Natural killer cell (primary cell): Measurements from ENCODE around the gene DYSF. TPM values are rescaled to one million over a fixed set of nuclear protein-coding genes. Genes with fewer than 3 reads are reported as not detected.

Experiments
- ATAC-seq, 3 donors: fragments of 150-1000 bp in 2 of 3; fragments of 200-7000 bp in 1 of 3; cut with Tn5 transposase; 1 replicate in 1 of 3; 2 replicates in 2 of 3; pipeline ENCODE4 v1.10.0; 2021; ENCODE audit warnings: mild to moderate bottlenecking in 2 of 3, moderate library complexity in 2 of 3
- DNase-seq, 2 donors: peaks; one replicate each; pipeline versions ENCODE4 v3.0.0 to v3.0.0-alpha.2; 2013 to 2021; ENCODE audit warnings: mixed read lengths in 1 of 2
- H3K27ac ChIP-seq: one replicate; pipeline ENCODE4 v1.5.1; 2013; ENCODE audit warnings: mild to moderate bottlenecking, low read length
- H3K27me3 ChIP-seq: one replicate; pipeline ENCODE4 v1.6.1; 2013; ENCODE audit warnings: low read length; ENCODE audit not compliant: control insufficient read depth, insufficient read depth
- H3K36me3 ChIP-seq: one replicate; pipeline ENCODE4 v1.6.1; 2013; ENCODE audit warnings: low read length; ENCODE audit not compliant: control insufficient read depth, insufficient read depth
- H3K4me1 ChIP-seq: one replicate; pipeline ENCODE4 v1.6.1; 2013; ENCODE audit warnings: low read length; ENCODE audit not compliant: control insufficient read depth, insufficient read depth
- H3K4me3 ChIP-seq: one replicate; pipeline ENCODE4 v1.5.1; 2013; ENCODE audit warnings: low read length
- H3K9me3 ChIP-seq: one replicate; pipeline ENCODE4 v1.6.1; 2013; ENCODE audit warnings: low read length; ENCODE audit not compliant: control insufficient read depth, insufficient read depth
- H3K27ac Mint-ChIP-seq, 2 donors: one replicate each; pipeline ENCODE4 v1.8.0; 2022; ENCODE audit warnings: mild to moderate bottlenecking in 2 of 2, mixed read lengths in 2 of 2, moderate library complexity in 1 of 2
- H3K27me3 Mint-ChIP-seq, 2 donors: one replicate each; pipeline ENCODE4 v1.8.0; 2022; ENCODE audit warnings: low read depth in 2 of 2, mixed read lengths in 2 of 2
- H3K36me3 Mint-ChIP-seq: one replicate; pipeline ENCODE4 v1.8.0; 2022; ENCODE audit warnings: mixed read lengths
- H3K4me1 Mint-ChIP-seq, 2 donors: one replicate each; pipeline ENCODE4 v1.8.0; 2022; ENCODE audit warnings: mixed read lengths in 2 of 2
- H3K4me3 Mint-ChIP-seq: one replicate; pipeline ENCODE4 v1.8.0; 2022; ENCODE audit warnings: mild to moderate bottlenecking, moderate library complexity, mixed read lengths
- H3K9me3 Mint-ChIP-seq, 2 donors: one replicate each; pipeline ENCODE4 v1.8.0; 2022; ENCODE audit warnings: mixed read lengths in 2 of 2
- WGBS: methylation state at CpG from one replicate; pipeline ENCODE4 v1.1.7; 2013; ENCODE audit warnings: missing lambda C conversion rate; ENCODE audit not compliant: insufficient coverage; 5-methylcytosine and 5-hydroxymethylcytosine counted together
- intact Hi-C: fragments of 100-400 bp; cut with micrococcal nuclease; formaldehyde crosslinking; loops from one replicate; pipeline ENCODE4 v1.14.2; 2022
- total RNA-seq, 4 donors: library from RNA; stranded (reverse); fragments of 120-200 nt in 1 of 4; gene quantifications; one replicate each; pipeline versions ENCODE4 v1.2.3 to v1.2.4, GENCODE V29; 2013 to 2022
- TF ChIP-seq, protein P1 (sequence below): fragments of 200-600 bp; IDR thresholded peaks from one replicate; pipeline ENCODE4 v1.8.0; 2022; ENCODE audit warnings: antibody characterized with exemption

The DYSF gene
- total RNA-seq, 3 donors from 2014 or later (not counting 1 experiment from before 2014, with no cell fraction given) = 11.4 to 19.5 (median 12.4) TPM

DNA sequence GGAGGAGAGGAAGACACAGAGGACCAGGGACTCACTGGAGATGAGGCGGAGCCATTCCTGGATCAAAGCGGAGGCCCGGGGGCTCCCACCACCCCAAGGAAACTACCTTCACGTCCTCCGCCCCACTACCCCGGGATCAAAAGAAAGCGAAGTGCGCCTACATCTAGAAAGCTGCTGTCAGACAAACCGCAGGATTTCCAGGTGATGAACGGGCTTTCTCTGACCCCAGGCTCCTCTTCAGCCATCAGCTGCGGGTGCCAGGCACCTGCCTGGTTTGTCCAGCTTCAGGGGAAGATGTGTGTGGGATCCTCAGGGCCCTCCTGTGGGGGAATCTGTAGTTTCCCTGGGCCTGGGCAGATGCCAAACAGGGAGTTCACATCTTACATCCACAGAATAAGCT lies 60.4 kb downstream of the DYSF start:
- Mint-ChIP-seq H3K9me3 (no peaks in the 10 kb centered on the region), H3K4me1 (no peaks in the 10 kb centered on the region), H3K4me3 (no peak overlapping the region), H3K36me3 (no peaks in the 10 kb centered on the region), H3K27ac (no peak overlapping the region), H3K27me3 (peaks cover 0 to 9% of the 10 kb centered on the region in 2 donors)
- ATAC-seq (no peak), DNase-seq (no peak)
- Histone ChIP-seq H3K27me3 (no peaks in the 10 kb centered on the region), H3K4me3 (no peak overlapping the region), H3K4me1 (no peaks in the 10 kb centered on the region), H3K9me3 (no peaks in the 10 kb centered on the region), H3K36me3 (no peaks in the 10 kb centered on the region), H3K27ac (no peak overlapping the region)
- WGBS = 92% methylated on average over 11 of the region's 11 CpGs
- intact Hi-C loops = no loop called here
- TF ChIP-seq, protein P1, sequence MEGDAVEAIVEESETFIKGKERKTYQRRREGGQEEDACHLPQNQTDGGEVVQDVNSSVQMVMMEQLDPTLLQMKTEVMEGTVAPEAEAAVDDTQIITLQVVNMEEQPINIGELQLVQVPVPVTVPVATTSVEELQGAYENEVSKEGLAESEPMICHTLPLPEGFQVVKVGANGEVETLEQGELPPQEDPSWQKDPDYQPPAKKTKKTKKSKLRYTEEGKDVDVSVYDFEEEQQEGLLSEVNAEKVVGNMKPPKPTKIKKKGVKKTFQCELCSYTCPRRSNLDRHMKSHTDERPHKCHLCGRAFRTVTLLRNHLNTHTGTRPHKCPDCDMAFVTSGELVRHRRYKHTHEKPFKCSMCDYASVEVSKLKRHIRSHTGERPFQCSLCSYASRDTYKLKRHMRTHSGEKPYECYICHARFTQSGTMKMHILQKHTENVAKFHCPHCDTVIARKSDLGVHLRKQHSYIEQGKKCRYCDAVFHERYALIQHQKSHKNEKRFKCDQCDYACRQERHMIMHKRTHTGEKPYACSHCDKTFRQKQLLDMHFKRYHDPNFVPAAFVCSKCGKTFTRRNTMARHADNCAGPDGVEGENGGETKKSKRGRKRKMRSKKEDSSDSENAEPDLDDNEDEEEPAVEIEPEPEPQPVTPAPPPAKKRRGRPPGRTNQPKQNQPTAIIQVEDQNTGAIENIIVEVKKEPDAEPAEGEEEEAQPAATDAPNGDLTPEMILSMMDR = no peak

DNA sequence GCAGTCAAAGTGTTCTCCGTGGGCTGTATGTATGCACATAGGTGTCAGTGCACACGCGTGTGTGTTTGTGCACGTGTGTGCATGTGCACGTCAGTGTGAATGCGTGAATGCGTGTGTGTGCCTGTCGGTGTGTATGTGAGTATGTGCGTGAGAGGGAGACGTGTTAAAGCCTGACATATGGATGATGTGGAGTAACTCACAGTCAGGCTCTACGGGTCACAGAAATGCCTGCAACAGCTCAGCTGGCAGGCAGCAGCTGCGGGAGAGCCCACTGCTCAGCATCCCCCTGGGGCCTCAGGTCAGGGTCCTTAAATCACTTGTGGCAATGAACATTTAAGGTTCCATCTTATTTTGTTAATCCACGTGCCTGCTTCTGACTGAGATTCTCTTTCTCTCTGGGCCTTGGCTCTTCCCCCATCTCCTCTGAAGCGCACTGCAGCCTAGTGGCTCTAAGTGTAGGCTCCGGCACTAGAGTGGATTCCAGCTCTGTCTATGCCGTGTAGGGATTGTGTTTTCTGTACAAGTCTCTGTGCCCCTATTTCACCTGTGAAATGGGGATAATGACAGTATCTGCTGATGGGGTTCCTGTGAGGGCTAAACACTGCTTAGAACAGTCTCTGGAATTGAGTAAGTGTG lies 63.0 kb downstream of the DYSF start:
- H3K9me3 Mint-ChIP-seq = no peaks in the 10 kb centered on the region

DNA sequence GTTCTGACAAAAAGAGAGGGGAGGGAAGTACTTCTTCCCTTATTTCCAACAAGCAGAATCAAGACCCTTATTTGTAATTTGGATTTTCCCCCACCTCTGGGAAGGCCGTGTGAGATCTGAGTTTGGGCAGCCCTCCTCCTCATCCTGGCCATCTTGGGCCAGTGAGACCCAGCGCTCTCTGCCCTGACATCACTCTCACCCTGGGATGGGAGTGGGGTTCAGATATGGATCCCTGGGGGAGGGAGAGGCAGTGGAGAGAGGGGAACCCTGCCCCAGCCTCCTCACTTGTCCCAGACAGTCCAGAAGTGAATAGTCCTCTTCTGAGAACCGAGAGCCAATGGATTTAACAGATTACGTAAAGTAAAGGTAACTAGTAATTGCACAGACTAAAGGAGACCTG lies 64.5 kb downstream of the DYSF start:
- Mint-ChIP-seq H3K36me3 (no peaks in the 10 kb centered on the region), H3K4me1 (no peaks in the 10 kb centered on the region), H3K9me3 (no peaks in the 10 kb centered on the region), H3K27me3 (peaks cover 0 to 16% of the 10 kb centered on the region in 2 donors), H3K4me3 (no peak overlapping the region), H3K27ac (no peak overlapping the region)
- Histone ChIP-seq H3K9me3 (no peaks in the 10 kb centered on the region), H3K36me3 (no peaks in the 10 kb centered on the region), H3K27me3 (no peaks in the 10 kb centered on the region), H3K27ac (no peak overlapping the region), H3K4me3 (no peak overlapping the region), H3K4me1 (no peaks in the 10 kb centered on the region)
- ATAC-seq (no peak), DNase-seq (no peak)
- intact Hi-C loops = no loop called here
- 84% methylated on average over 3 of the region's 4 CpGs for WGBS
- TF ChIP-seq, protein P1 = no peak

More for the DNA sequence above, 63.0 kb downstream of the DYSF start:
- no peaks in the 10 kb centered on the region for H3K27me3 ChIP-seq
- 94% methylated on average over 16 of the region's 16 CpGs for WGBS
- Mint-ChIP-seq H3K36me3 (no peaks in the 10 kb centered on the region), H3K27me3 (peaks cover 0 to 9% of the 10 kb centered on the region in 2 donors), H3K4me1 (no peaks in the 10 kb centered on the region), H3K27ac (no peak overlapping the region), H3K4me3 (no peak overlapping the region)
- DNase-seq = no peak
- H3K4me3 ChIP-seq = no peak overlapping the region
- TF ChIP-seq, protein P1 = no peak
- no peaks in the 10 kb centered on the region for H3K9me3 ChIP-seq
- intact Hi-C loops = no loop called here
- H3K27ac ChIP-seq = no peak overlapping the region
- H3K4me1 ChIP-seq = no peaks in the 10 kb centered on the region
- H3K36me3 ChIP-seq = no peaks in the 10 kb centered on the region
- ATAC-seq = no peak

DNA sequence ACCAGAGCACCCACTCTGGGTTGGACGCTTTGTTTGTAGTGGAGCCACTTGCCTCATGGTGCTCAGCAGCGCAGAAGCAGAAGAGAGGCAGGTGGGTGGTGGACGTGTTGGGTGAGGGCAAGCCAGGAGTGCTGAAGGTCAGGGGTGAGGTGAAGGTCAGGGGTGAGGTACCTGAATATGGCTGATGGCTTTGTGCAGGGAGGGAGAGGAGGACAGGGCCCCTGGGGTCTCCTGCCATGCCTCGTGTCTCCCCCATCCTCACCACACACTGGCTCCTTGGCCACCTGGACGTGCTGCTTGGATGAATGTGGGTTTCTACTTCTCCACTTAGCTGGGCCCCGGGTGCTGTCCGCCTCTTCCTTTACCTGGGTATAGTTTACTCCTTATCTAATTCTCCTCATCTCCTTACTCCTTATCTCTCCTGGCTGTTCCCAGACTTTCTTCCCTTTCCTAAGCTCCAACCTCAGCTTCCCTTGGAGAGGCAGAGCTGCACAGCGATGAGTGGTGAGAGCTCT lies 68.1 kb downstream of the DYSF start:
- DNase-seq (no peak), ATAC-seq (no peak)
- H3K4me3 Mint-ChIP-seq = no peak overlapping the region
- intact Hi-C loops = no loop called here
- H3K4me1 ChIP-seq = no peaks in the 10 kb centered on the region
- 81% methylated on average over 7 of the region's 8 CpGs for WGBS
- H3K27ac Mint-ChIP-seq = no peak overlapping the region
- H3K9me3 Mint-ChIP-seq = no peaks in the 10 kb centered on the region
- no peaks in the 10 kb centered on the region for H3K36me3 Mint-ChIP-seq
- H3K27me3 ChIP-seq = no peaks in the 10 kb centered on the region
- H3K4me3 ChIP-seq = no peak overlapping the region
- no peaks in the 10 kb centered on the region for H3K4me1 Mint-ChIP-seq
- H3K27me3 Mint-ChIP-seq = peaks cover 5 to 28% of the 10 kb centered on the region in 2 donors
- H3K36me3 ChIP-seq = no peaks in the 10 kb centered on the region
- H3K27ac ChIP-seq = no peak overlapping the region
- no peaks in the 10 kb centered on the region for H3K9me3 ChIP-seq
- TF ChIP-seq, protein P1 = no peak
